CD4-positive, alpha-beta T cell treated with Interleukin-1 beta for 1 hour (primary cell): ENCODE results near the gene ABHD8.

Experiments
- DNase-seq, 2 donors: peaks; one replicate each; pipeline ENCODE4 v3.0.0-alpha.2; 2020 to 2022

The ABHD8 gene

DNA sequence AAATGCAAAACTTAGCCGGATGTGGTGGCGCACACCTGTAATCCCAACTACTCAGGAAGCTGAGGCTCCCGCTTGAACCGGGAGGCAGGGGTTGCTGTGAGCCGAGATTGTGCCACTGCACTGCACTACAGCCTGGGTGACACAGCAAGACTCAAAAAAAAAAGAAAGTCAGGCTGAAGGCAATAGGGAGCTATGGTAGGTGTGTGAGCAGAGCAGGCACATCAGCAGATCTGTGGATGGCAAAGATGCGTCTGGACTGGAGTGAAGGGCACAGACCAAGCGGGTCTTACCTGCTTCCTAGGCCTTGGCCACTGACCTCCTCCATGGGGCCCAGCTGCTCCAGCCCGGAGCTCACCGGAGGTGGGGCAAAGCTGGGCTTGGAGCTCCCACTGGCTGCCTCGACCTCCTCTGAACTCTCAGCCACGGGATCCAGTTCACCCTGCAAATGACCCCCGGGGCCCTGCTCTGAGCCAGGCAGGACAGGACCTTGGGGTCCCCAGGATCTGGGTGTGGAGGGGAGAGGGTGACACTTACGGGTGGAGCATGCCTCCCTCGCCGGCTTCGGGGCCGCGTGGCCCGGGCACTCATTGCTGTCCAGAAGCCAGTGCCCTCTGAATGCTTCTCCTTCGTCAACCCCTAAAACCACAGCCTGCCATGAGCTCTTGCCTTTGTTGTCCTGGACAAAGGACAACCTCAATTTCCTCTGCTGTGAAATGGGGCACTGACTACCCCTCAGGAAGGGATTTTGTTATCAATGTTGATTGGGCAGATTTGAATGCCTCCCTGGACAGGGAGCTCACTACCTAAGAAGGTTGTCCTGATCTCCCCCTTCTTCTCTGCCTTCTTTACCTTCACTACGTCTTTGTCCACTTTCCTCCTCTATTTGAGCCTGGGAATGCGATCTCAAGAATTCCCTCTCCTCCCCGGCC lies 39.2 kb downstream of the ABHD8 start:
- DNase-seq, result no peak

DNA sequence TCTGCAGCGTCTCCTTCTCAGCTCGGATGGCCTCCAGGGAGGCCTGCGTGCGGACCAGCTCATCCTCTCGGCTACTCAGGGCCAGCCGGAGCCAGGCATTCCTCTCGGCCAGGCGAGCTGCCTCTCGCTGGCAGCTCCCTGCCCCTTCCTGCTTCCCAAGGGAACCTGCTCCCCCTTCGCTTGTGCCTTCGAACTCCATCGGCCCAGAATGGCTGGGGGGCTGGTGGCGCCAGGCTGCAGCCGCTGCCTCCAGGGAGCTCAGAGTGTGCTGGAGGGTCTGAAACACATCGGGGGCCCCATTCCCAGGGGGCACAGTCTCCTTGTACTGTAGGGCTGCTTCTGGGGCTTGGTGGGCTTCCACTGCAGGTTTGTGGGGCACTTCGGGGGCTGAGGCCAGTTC lies 40.7 kb downstream of the ABHD8 start:
- no peak for DNase-seq

DNA sequence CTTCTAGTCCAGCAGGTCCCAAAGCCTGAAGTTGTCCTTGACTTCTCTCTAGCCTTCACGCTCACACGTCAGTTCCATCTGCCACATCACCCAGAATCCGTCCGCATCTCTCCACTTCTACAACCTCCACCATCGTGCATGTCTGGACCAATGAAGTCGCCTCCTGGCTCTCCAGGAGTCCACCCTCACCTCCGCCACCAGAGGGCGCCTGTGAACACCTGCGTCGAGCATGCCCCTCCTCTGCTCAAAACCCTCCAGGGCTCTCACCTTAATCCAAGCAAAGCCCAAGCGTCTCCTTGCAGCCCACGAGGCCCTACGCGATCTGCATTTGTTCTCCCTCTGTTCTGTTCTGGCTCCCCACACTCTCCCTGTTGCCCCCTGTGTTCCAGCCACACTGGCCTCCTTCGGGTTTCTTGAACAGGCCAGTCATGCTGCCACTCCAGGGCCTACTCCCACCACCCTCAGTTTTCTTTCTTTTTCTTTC lies 42.3 kb downstream of the ABHD8 start:
- peak; percentile 88 to 90 for DNase-seq

- no peak for DNase-seq
Observed at GRCh38 chr19:17259934-17260333, 43.3 kb downstream of the ABHD8 start.

- no peak for DNase-seq
Observed at GRCh38 chr19:17259118-17259780, 44.0 kb downstream of the ABHD8 start.

DNA sequence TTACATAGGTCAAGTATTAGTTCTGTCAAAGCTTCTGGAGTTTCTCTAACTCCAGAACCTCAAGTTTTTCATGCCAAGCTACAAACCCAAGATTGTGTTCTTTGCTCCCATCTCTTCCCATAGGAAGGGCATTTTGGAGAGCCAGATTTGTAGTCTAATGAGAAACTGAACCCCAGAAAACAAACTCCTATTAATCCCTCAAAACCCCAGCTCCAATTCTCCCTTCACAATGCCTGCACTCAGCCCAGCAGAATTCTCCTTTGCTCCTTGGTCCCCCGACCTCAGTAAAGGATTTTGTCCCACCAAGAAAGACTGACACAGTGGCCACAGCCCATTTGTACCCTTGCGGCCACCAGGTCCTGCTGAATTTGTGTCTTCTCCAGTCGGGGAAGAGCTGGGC lies 47.1 kb downstream of the ABHD8 start:
- DNase-seq, result no peak

DNA sequence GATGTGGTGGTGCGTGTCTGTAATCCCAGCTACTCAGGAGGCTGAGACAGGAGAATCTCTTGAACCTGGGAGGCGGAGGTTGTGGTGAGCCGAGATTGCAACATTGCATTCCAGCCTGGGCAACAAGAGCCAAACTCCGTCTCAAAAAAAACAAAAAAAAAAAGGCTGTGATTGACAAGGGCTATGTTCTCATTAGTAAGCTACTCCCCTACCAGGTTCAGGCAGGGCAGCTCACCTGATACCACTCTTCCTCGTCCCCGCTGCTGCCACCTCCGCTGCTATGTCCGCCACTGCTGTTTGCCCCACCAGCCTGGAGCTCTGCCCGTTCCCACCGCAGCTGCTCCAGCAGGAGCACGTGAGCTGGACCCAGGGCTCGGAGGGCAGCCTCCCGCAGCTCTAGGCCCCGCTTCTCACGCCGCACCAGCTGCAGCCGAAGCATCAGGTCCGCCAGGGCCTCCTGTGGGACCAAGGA lies 48.0 kb downstream of the ABHD8 start:
- DNase-seq, result no peak

DNA sequence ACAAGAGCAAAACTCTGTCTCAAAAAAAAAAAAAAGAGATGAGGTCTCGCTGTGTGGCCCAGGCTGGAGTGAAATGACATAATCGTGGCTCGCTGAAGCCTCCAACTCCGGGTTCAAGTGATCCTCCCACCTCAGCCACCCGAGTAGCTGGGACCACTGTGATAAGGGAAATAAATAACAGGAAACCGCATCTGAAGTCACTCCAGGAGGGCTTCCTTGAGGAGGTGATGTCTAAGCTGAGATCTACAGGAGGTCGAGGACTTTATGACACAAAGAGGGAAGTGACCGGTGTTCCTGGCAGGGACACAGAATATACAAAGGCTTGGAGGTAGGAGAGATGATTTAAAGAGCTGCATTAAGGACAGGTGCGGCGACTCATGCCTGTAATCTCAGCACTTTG lies 48.6 kb downstream of the ABHD8 start:
- DNase-seq, result no peak

DNA sequence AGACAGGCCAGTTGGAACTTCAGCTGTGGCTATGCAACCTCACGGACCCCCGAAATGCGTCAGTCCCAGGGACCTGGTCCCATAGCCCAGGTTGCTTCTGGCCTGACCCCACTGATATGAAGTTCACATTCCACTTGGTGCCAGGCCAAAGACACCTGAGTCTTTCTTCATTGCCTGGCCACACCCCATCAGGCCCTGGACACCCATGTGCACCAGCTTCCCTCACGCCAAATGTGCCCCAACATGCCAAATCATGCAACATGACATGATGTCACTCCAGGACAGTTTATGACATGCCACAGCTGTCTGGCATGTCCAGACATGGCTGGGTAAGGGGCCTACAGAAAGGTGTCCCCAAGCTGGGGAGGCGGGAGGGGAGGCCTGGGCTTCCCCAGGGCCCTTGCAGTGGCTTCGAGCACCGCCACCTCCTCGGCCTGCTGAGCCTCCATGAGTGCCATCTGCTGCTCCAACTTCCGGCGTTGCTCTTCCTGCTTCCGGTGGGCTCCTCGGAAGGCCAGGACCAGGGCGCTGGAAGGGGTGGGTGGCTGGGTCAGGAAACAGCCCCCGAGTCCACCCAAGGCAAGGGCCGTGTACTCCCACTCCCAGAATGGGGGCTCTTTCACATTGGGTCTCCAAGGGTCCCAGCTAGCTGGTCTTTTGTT lies 53.2 kb downstream of the ABHD8 start:
- DNase-seq, result no peak

DNA sequence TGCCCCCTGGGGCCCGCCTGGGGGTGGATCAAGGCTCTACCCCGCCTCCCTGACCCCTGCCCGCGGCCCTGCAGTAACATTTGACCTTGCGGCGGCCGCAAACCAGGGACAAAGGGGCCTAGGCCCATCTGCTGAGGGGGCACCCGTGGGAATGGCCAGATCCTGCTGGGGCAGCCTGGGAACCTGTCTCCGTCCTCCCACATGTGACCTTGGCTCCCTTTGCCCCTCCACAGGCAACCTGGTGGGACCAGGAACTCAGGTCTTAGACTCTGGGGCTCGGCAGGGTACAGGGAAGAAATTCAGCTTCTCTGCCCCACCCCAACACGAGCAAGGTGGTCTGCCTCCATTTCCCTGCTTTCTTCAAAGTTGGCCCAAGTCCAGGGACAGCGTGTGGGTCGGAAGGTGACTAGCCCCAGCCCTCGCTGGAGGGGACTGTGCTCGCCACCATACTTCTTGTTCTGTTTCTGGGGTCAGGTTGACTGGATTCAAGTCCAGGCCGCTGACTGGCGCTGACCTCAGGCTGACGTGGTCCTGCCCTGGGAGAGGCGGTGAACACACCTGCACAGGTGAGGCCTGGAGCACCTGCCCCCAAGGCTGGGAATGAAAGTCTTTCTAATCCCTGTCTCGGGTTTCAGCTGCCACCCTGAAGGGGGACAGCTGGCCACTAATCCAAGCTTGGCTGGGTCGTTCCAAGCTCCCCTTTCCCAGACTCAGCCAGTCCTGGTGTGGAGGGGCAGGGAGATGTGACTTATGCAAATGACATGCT lies 55.0 kb downstream of the ABHD8 start:
- no peak for DNase-seq

DNA sequence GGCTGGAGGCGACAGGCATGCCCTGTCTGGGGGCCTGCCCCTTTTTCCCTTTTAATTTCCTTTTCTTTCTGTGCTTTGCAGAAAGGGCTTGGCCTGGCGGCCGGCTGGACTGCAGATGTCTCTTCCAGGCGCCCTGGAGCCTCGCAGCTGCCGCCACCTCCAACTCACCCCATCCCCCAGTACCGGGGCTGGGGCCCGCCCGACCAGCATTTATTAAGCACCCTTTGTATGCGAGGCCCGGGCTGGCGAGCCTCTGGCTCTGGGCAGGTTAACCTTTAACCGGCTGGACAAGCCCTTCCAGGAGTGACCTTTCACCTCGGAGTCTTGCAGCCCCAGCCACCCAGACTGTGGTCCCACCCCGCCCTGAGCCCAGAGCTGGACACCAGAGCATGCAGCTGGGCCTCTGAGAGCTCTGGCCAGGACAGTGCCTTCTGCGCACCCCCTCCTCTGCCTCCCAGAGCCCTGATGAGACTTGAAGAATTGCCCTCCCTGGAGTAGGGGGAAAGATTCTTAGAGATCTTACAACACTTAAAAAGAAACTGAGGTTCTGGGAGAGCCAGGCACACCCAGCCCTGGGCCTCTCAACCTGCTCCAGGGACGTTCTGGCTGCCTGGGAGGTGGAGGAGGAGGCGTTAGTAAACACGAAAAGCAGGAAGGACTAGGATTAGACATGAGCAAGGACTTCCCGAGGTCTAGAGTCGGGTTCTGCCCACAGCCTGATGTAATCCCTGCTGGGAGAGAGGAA lies 56.4 kb downstream of the ABHD8 start:
- DNase-seq, result no peak

- DNase-seq, result no peak
Observed at GRCh38 chr19:17245535-17245984, 57.7 kb downstream of the ABHD8 start, which contains the start of gene NR2F6. TSS of gene NR2F6 (minus strand) at chr19:17245919. CDS start at chr19:17245220, 699 bp downstream.

GRCh38 chr19:17244618-17245534 lies 58.3 kb downstream of the ABHD8 start:
- no peak for DNase-seq

GRCh38 chr19:17243830-17244617 lies 59.2 kb downstream of the ABHD8 start:
- DNase-seq, result no peak

GRCh38 chr19:17243211-17243829 lies 59.9 kb downstream of the ABHD8 start:
- DNase-seq, result no peak

DNA sequence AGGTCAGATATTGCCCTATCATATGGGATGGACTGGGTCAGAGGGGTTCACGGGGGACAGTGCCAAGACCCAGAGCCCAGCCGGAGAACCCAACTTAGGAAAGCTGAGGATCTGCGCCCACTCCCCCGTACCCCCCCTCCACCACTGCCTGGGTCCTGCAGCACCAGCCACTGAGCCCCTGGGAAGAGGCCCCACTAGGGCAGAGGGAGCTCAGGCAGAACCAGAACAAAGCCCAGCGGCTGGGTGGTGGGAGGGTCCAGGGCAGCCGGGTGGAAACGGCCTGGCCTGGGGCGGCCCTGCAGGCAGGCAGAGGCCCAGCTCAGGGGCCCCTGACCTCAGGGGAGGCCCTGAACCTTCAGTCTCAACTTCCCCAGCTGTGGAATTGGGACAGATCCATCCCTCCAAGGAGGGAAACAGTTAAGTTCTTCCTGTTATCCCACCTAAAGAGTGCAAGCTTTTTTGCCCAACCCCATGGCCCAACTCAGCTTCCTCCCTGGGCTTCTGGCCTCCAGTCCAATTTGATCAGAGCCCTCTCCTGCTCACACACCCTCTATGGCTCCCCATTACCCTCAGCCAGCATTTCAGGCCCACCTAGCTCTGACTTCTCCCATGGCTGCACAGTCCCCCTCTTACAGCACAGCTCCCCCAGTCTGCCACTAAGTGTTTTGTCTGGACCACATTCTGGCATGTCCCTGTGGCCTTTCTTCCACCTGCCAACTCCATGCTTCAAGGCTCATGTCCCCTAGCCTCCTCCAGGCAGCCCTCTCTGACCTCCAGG lies 60.6 kb downstream of the ABHD8 start:
- DNase-seq, result no peak
